K562 (cell line): ENCODE measurements around the gene HOXB6. TPM values are rescaled to one million over a fixed set of nuclear protein-coding genes. Genes with fewer than 3 reads are reported as not detected.

Experiments used
- ARHGAP35 ChIP-seq: fragments of 450-650 bp; IDR thresholded peaks from 2 replicates; pipeline ENCODE4 v1.6.1; 2018; ENCODE audit not compliant: partially characterized antibody
- BHLHE40 ChIP-seq: IDR thresholded peaks from 2 replicates; pipeline ENCODE4 v1.6.1; 2011; ENCODE audit warnings: low read length, improper control_type of control experiment
- CSDE1 ChIP-seq, 2 experiments: fragments of 450-650 bp; IDR thresholded peaks; 2 replicates each; pipeline ENCODE4 v1.6.1; 2016; ENCODE audit warnings: mild to moderate bottlenecking in 1 of 2
- HIVEP1 ChIP-seq: fragments of 250-450 bp; sonication (Bioruptor Pico); IDR thresholded peaks from 2 replicates; pipeline ENCODE4 v1.4.0; 2020; ENCODE audit warnings: mild to moderate bottlenecking
- OTX1 ChIP-seq: fragments of 450-650 bp; formaldehyde crosslinking; IDR thresholded peaks from 2 replicates; pipeline ENCODE4 v1.4.0; 2022; ENCODE audit warnings: mild to moderate bottlenecking
- TARDBP ChIP-seq: fragments of 450-650 bp; IDR thresholded peaks from 2 replicates; pipeline ENCODE4 v1.6.1; 2016
- XRCC4 ChIP-seq: IDR thresholded peaks from one replicate; pipeline ENCODE4 v1.6.1; 2011; ENCODE audit not compliant: insufficient read depth, insufficient read length; ENCODE audit errors: extremely low read depth
- ZBTB43 ChIP-seq: sonication (generic); formaldehyde crosslinking; IDR thresholded peaks from 2 replicates; pipeline ENCODE4 v1.8.0; 2023; ENCODE audit warnings: mild to moderate bottlenecking, missing genetic modification reagents
- ZBTB49 ChIP-seq: sonication (generic); formaldehyde crosslinking; IDR thresholded peaks from 2 replicates; pipeline ENCODE4 v1.8.0; 2022; ENCODE audit warnings: missing genetic modification reagents, mild to moderate bottlenecking, borderline replicate concordance
- ZNF140 ChIP-seq: fragments of 250-450 bp; sonication (Bioruptor Pico); IDR thresholded peaks from 2 replicates; pipeline ENCODE4 v1.8.0; 2021; ENCODE audit warnings: moderate library complexity, mild to moderate bottlenecking, inconsistent platforms
- ZNF695 ChIP-seq: fragments of 450-650 bp; formaldehyde crosslinking; IDR thresholded peaks from 2 replicates; pipeline ENCODE4 v1.4.0; 2020; ENCODE audit warnings: mild to moderate bottlenecking, moderate library complexity
- ZNF76 ChIP-seq: fragments of 250-450 bp; sonication (Bioruptor Pico); IDR thresholded peaks from 2 replicates; pipeline ENCODE4 v1.4.0; 2020; ENCODE audit warnings: mild to moderate bottlenecking, moderate library complexity, borderline replicate concordance
- polyA plus RNA-seq, 8 experiments: library from polyadenylated mRNA; depleted of rRNA in 4 of 8; stranded (reverse) in 5 of 8; unstranded in 3 of 8; fragments of >200 nt; fragmentation: Nextera tagmentation in 2 of 8; fragmentation: Illumina TruSeq in 1 of 8; extraction: Ambion mirVana in 2 of 8; extraction: Trizol in 1 of 8; gene quantifications; 2 replicates each; pipeline versions ENCODE4 v1.2.1 to v1.2.3, GENCODE V29; 2011 to 2014; ENCODE audit warnings: inconsistent platforms in 1 of 8, missing spikeins in 1 of 8
- total RNA-seq, 7 experiments: library from RNA; depleted of rRNA in 6 of 7; stranded (reverse); fragments of >200 nt in 6 of 7; fragmentation: Illumina TruSeq in 2 of 7; extraction: Trizol in 2 of 7; gene quantifications; 2 replicates each; pipeline versions ENCODE4 v1.2.1 to v1.2.3, GENCODE V29; 2011 to 2021; ENCODE audit warnings: low replicate concordance in 1 of 7
- TF ChIP-seq, protein P1 (sequence below): sonication (generic); formaldehyde crosslinking; IDR thresholded peaks from 2 replicates; pipeline ENCODE4 v1.8.0; 2022; ENCODE audit warnings: missing genetic modification reagents, mild to moderate bottlenecking, borderline replicate concordance
- TF ChIP-seq, protein P2 (sequence below), 2 experiments: fragments of 450-650 bp; IDR thresholded peaks; 2 replicates each; pipeline ENCODE4 v1.6.1; 2016; ENCODE audit warnings: mild to moderate bottlenecking in 2 of 2, borderline replicate concordance in 1 of 2, low read depth in 1 of 2, moderate library complexity in 1 of 2

The HOXB6 gene
- total and polyA plus RNA-seq, 9 of the 15 experiments (the other 6 are each of a cell fraction or from before 2014, with no cell fraction given): 1.2 to 14.8 (median 4.9) TPM

GRCh38 chr17:48555258-48556228 lies 49.2 kb downstream of the HOXB6 start (continued):
- TF ChIP-seq ZBTB49 (CRISPR knock-in tag) (no peak), HIVEP1 (CRISPR knock-in tag) (no peak), CSDE1 (IDR thresholded peaks at IDR 0.05) (no peak), ZNF695 (CRISPR knock-in tag) (no peak), XRCC4 (no peak), TARDBP (0 out of 2 replicates have a peak, but pooled peaks have one; percentile 35), ZNF140 (CRISPR knock-in tag) (no peak), BHLHE40 (0 out of 2 replicates have a peak, but pooled peaks have one; percentile 21), OTX1 (peak; percentile 91), ZNF76 (no peak), ZBTB43 (CRISPR knock-in tag) (no peak), ARHGAP35 (peak; percentile 68)
- TF ChIP-seq, protein P1, sequence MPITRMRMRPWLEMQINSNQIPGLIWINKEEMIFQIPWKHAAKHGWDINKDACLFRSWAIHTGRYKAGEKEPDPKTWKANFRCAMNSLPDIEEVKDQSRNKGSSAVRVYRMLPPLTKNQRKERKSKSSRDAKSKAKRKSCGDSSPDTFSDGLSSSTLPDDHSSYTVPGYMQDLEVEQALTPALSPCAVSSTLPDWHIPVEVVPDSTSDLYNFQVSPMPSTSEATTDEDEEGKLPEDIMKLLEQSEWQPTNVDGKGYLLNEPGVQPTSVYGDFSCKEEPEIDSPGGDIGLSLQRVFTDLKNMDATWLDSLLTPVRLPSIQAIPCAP (CRISPR knock-in tag): no peak
- TF ChIP-seq, protein P2, sequence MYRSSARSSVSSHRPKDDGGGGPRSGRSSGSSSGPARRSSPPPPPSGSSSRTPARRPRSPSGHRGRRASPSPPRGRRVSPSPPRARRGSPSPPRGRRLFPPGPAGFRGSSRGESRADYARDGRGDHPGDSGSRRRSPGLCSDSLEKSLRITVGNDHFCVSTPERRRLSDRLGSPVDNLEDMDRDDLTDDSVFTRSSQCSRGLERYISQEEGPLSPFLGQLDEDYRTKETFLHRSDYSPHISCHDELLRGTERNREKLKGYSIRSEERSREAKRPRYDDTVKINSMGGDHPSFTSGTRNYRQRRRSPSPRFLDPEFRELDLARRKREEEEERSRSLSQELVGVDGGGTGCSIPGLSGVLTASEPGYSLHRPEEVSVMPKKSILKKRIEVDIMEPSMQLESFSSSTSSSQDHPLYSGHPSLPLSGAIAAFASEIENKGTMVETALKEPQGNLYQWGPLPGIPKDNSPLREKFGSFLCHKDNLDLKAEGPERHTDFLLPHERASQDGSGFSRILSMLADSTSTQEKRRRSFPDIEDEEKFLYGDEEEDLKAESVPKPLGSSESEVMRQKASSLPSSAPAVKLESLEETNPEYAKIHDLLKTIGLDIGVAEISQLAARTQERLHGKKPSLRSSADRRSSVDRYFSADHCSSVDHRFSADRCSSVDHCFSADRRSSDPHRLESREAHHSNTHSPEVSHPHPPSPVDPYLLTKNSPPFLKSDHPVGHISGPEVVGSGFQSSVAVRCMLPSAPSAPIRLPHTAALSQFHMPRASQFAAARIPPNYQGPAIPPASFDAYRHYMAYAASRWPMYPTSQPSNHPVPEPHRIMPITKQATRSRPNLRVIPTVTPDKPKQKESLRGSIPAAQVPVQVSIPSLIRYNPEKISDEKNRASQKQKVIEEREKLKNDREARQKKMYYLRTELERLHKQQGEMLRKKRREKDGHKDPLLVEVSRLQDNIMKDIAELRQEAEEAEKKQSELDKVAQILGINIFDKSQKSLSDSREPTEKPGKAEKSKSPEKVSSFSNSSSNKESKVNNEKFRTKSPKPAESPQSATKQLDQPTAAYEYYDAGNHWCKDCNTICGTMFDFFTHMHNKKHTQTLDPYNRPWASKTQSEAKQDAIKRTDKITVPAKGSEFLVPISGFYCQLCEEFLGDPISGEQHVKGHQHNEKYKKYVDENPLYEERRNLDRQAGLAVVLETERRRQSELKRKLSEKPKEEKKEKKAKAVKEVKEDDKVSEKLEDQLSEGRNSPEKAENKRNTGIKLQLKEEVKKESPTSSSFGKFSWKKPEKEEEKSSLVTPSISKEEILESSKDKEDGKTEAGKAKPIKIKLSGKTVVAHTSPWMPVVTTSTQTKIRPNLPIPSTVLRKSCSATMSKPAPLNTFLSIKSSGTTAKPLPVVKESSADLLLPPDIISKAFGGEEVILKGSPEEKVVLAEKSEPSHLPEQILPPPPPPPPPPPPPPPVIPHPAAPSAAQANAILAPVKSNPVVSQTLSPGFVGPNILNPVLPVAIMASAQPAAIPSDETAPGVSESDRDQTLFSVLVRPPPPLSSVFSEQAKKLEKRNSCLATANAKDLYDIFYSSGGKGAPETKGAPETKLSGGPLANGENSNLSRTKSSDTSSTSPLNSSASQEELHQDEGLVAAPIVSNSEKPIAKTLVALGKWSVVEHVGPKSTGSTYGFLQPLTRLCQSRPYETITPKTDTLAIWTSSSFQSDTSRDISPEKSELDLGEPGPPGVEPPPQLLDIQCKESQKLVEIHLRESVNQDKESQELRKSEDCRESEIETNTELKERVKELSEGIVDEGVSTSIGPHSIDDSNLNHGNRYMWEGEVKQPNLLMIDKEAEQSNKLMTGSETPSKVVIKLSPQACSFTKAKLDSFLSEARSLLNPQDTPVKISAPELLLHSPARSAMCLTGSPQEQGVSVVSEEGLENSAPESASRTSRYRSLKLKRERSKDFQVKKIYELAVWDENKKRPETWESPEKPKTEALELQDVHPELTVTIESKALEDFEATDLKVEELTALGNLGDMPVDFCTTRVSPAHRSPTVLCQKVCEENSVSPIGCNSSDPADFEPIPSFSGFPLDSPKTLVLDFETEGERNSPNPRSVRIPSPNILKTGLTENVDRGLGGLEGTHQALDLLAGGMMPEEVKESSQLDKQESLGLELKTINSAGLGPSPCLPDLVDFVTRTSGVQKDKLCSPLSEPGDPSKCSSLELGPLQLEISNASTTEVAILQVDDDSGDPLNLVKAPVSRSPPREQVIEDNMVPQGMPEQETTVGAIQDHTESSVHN (IDR thresholded peaks at IDR 0.05; ENCODE audit: borderline replicate concordance in 1 of 2, low read depth in 1 of 2): peak in 1 of 2 experiments; percentile 51; a peak in 1 of 4 replicates
